Upper lobe of left lung (tissue), 6 donors: ENCODE results near the gene PNKD. TPM values are rescaled to one million over a fixed set of nuclear protein-coding genes. Genes with fewer than 3 reads are reported as not detected.
A peak's percentile ranks its signal among the peaks of the same experiment; 100 is the strongest.

Experiments used
- ATAC-seq, 2 donors: fragments of 200-7000 bp; cut with Tn5 transposase; one replicate each; pipeline ENCODE4 v1.9.1; 2022; ENCODE audit warnings: mild to moderate bottlenecking in 2 of 2, moderate library complexity in 2 of 2; ENCODE audit not compliant: low FRiP score in 2 of 2
- DNase-seq, 2 donors: peaks; one replicate each; pipeline ENCODE4 v3.0.0-alpha.2; 2019 to 2020
- H3K27ac ChIP-seq, 4 donors: fragments of 200-600 bp; sonication (generic); one replicate each; pipeline ENCODE4 v1.5.1; 2016 to 2019
- H3K27me3 ChIP-seq, 4 donors: fragments of 200-600 bp; sonication (generic); one replicate each; pipeline ENCODE4 v1.5.1; 2017 to 2019
- H3K36me3 ChIP-seq, 4 donors: fragments of 200-600 bp; sonication (generic); one replicate each; pipeline ENCODE4 v1.5.1; 2016 to 2019
- H3K4me1 ChIP-seq, 4 donors: fragments of 200-600 bp; sonication (generic); one replicate each; pipeline ENCODE4 v1.5.1; 2018 to 2019
- H3K4me3 ChIP-seq, 4 donors: fragments of 200-600 bp; sonication (generic); one replicate each; pipeline ENCODE4 v1.5.1; 2017 to 2019; ENCODE audit warnings: mild to moderate bottlenecking in 2 of 4, moderate library complexity in 1 of 4
- H3K9me3 ChIP-seq, 4 donors: fragments of 200-600 bp; sonication (generic); one replicate each; pipeline ENCODE4 v1.5.1; 2018 to 2019
- EP300 ChIP-seq, 4 donors: sonication (generic); formaldehyde crosslinking; IDR thresholded peaks; one replicate each; pipeline ENCODE4 v1.5.1; 2017; ENCODE audit warnings: antibody characterized with exemption in 4 of 4, control low read depth in 2 of 4
- POLR2A ChIP-seq, 4 donors: fragments of 450-650 bp; IDR thresholded peaks; one replicate each; pipeline ENCODE4 v1.5.1; 2016 to 2017; ENCODE audit warnings: antibody characterized with exemption in 4 of 4, mild to moderate bottlenecking in 2 of 4
- POLR2AphosphoS5 ChIP-seq, 2 donors: sonication (generic); formaldehyde crosslinking; IDR thresholded peaks; one replicate each; pipeline ENCODE4 v1.5.1; 2017; ENCODE audit warnings: antibody characterized with exemption in 2 of 2
- WGBS, 2 donors: methylation state at CpG; one replicate each; pipeline ENCODE4 v1.1.5; 2017 to 2018; 5-methylcytosine and 5-hydroxymethylcytosine counted together
- total RNA-seq, 6 donors: library from RNA; depleted of rRNA in 4 of 6; stranded (reverse); fragments of >200 nt in 4 of 6; gene quantifications; one replicate each; pipeline versions ENCODE4 v1.1.0 to v1.2.1, GENCODE V29; 2016 to 2021
- TF ChIP-seq, protein P1 (sequence below), 6 experiments: fragments of 450-650 bp in 4 of 6; fragments of 200-600 bp in 2 of 6; sonication (generic) in 2 of 6; IDR thresholded peaks; one replicate each; pipeline ENCODE4 v1.5.1; 2016 to 2019; ENCODE audit warnings: antibody characterized with exemption in 6 of 6
- donor health status: DM: no; HTN: no; CAD: no; lungs with moderate emphysema.
- donor health status: DM: no; HTN: yes; CAD: no; lungs with severe emphysema.

PNKD gene
- total RNA-seq, 6 donors from 2014 or later, result 69.8 to 153 (median 87.2) TPM

DNA sequence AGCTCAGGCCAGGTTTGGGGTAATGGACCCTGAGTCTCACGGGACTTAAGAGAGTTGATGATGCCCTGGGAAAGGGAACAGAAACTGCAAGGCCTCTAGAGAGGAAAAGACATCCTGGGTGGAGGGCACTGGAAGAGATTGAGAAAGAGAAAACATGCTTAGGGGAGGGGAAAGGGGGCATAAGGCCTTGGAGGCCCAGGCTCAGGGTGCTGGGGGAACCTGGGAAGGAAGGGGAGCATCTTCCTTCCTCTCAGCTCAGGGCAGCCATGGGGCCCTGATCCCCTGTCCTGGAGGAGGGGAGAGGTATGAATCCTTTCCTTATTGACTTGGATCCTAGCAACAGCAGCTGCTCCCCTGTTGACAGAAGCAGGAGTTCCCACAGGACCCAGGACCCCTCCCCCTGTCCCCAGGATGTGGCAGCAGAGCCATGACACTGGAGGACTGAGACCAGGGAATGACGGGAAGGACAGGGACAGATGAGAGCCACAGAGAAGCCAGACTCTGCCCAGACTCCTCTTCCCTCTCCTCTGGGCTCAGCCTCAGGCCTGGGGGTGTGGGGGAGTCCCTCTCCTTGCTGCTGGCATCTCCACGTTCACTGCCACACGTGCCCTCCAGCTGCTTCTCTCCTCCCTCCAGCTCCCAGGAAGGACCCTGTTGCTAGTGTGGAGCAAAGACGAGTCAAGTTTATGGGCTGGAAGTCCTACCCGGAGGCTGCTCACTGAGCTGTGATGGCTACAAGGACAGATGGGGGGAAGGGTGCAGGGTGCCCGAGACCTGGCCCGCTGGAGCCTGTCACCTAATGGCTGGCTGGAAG, 8.7 kb upstream of the PNKD start:
- whole genome bisulfite sequencing, 2 donors, result 79 to 96% methylated on average over 1 to 8 of the region's 8 CpGs
- H3K36me3 ChIP-seq, result peaks cover 6 to 47% (median 39%) of the 10 kb centered on the region in 4 donors
- DNase-seq, result no peak
- peak overlapping the region; percentile 2 to 85 (median 66) for H3K27ac ChIP-seq
- no peaks in the 10 kb centered on the region for H3K27me3 ChIP-seq
- ATAC-seq, result no peak
- TF ChIP-seq POLR2A (IDR thresholded peaks at IDR 0.05), result no peak
- TF ChIP-seq POLR2AphosphoS5 (IDR thresholded peaks at IDR 0.05), result no peak
- no peak for TF ChIP-seq EP300 (IDR thresholded peaks at IDR 0.05)
- TF ChIP-seq, protein P1, sequence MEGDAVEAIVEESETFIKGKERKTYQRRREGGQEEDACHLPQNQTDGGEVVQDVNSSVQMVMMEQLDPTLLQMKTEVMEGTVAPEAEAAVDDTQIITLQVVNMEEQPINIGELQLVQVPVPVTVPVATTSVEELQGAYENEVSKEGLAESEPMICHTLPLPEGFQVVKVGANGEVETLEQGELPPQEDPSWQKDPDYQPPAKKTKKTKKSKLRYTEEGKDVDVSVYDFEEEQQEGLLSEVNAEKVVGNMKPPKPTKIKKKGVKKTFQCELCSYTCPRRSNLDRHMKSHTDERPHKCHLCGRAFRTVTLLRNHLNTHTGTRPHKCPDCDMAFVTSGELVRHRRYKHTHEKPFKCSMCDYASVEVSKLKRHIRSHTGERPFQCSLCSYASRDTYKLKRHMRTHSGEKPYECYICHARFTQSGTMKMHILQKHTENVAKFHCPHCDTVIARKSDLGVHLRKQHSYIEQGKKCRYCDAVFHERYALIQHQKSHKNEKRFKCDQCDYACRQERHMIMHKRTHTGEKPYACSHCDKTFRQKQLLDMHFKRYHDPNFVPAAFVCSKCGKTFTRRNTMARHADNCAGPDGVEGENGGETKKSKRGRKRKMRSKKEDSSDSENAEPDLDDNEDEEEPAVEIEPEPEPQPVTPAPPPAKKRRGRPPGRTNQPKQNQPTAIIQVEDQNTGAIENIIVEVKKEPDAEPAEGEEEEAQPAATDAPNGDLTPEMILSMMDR (IDR thresholded peaks at IDR 0.05), result no peak
- H3K4me1 ChIP-seq, result peaks cover 54 to 72% (median 62%) of the 10 kb centered on the region in 4 donors
- no peaks in the 10 kb centered on the region for H3K9me3 ChIP-seq
- H3K4me3 ChIP-seq, result no peak overlapping the region

GRCh38 chr2:218262237-218262600, 8.1 kb upstream of the PNKD start:
- no peak for DNase-seq
- WGBS, 2 donors, result 84 to 88% methylated on average over 5 to 6 of the region's 6 CpGs
- peaks cover 48 to 74% (median 57%) of the 10 kb centered on the region in 4 donors for H3K4me1 ChIP-seq

GRCh38 chr2:218262631-218263586, 7.4 kb upstream of the PNKD start:
- 85 to 92% methylated on average over 11 to 34 of the region's 39 CpGs for WGBS, 2 donors
- ATAC-seq (no peak), DNase-seq (peak in 1 of 2 donors; percentile 82)
- Histone ChIP-seq H3K4me1 (peaks cover 42 to 69% (median 55%) of the 10 kb centered on the region in 4 donors), H3K27me3 (no peaks in the 10 kb centered on the region), H3K36me3 (peaks cover 6 to 55% (median 48%) of the 10 kb centered on the region in 4 donors), H3K4me3 (no peak overlapping the region), H3K27ac (peak overlapping the region; percentile 65 to 82 (median 74)), H3K9me3 (no peaks in the 10 kb centered on the region)
- TF ChIP-seq POLR2A (IDR thresholded peaks at IDR 0.05) (no peak), EP300 (IDR thresholded peaks at IDR 0.05) (no peak), POLR2AphosphoS5 (IDR thresholded peaks at IDR 0.05) (no peak)
- TF ChIP-seq, protein P1 (IDR thresholded peaks at IDR 0.05), result no peak

More at GRCh38 chr2:218262237-218262600, 8.1 kb upstream of the PNKD start:
- no peak for ATAC-seq
- H3K36me3 ChIP-seq, result peaks cover 6 to 48% (median 44%) of the 10 kb centered on the region in 4 donors
- H3K27ac ChIP-seq, result peak overlapping the region in 2 of 4 donors; percentile 42 to 82
- no peaks in the 10 kb centered on the region for H3K9me3 ChIP-seq
- TF ChIP-seq, protein P1 (IDR thresholded peaks at IDR 0.05), result no peak
- no peak for TF ChIP-seq EP300 (IDR thresholded peaks at IDR 0.05)
- H3K27me3 ChIP-seq, result no peaks in the 10 kb centered on the region
- H3K4me3 ChIP-seq, result no peak overlapping the region

GRCh38 chr2:218263817-218264641, 6.3 kb upstream of the PNKD start:
- ATAC-seq (no peak), DNase-seq (no peak)
- no peak overlapping the region for H3K4me3 ChIP-seq
- 74% methylated on average over 14 to 17 of the region's 17 CpGs for WGBS, 2 donors
- TF ChIP-seq, protein P1 (IDR thresholded peaks at IDR 0.05), result no peak
- TF ChIP-seq EP300 (IDR thresholded peaks at IDR 0.05) (no peak), POLR2A (IDR thresholded peaks at IDR 0.05) (no peak), POLR2AphosphoS5 (IDR thresholded peaks at IDR 0.05) (no peak)
- peaks cover 6 to 58% (median 49%) of the 10 kb centered on the region in 4 donors for H3K36me3 ChIP-seq
- H3K27me3 ChIP-seq, result no peaks in the 10 kb centered on the region
- no peaks in the 10 kb centered on the region for H3K9me3 ChIP-seq
- peaks cover 38 to 69% (median 56%) of the 10 kb centered on the region in 4 donors for H3K4me1 ChIP-seq
- peak overlapping the region; percentile 65 to 82 (median 74) for H3K27ac ChIP-seq
